KG1 (cell line): ENCODE data around the gene BARX1.
"Not testable (repeated sequence)": the region's sequence is repeated elsewhere in the genome, so short reads cannot be mapped to it uniquely, and the experiment has no call there.

Experiments used
- DNase-seq: peaks from one replicate; lab custom pipeline; 2025; lab: John Stamatoyannopoulos, UW

BARX1 gene

GRCh38 chr9:93965830-93966577 is 10.8 kb upstream of the BARX1 start:
- no peak for DNase-seq

- DNase-seq: no peak
These were observed 9.5 kb upstream of the BARX1 start for GRCh38 chr9:93964685-93965084.

GRCh38 chr9:93963969-93964368 is 8.8 kb upstream of the BARX1 start:
- no peak for DNase-seq

- not testable (repeated sequence) for DNase-seq
These were observed 8.3 kb upstream of the BARX1 start for GRCh38 chr9:93963489-93963888.

- peak; percentile 71 for DNase-seq
These were observed 7.6 kb upstream of the BARX1 start for GRCh38 chr9:93962561-93963440.

- DNase-seq: no peak
These were observed 6.9 kb upstream of the BARX1 start for GRCh38 chr9:93962017-93962416.

GRCh38 chr9:93960971-93961841 is 6.1 kb upstream of the BARX1 start:
- no peak for DNase-seq

GRCh38 chr9:93960221-93960970 is 5.2 kb upstream of the BARX1 start:
- no peak for DNase-seq

- no peak for DNase-seq
These were observed 4.6 kb upstream of the BARX1 start for GRCh38 chr9:93959739-93960154.

- DNase-seq: no peak
These were observed 3.9 kb upstream of the BARX1 start for GRCh38 chr9:93958819-93959682.

- DNase-seq: no peak
These were observed 3.1 kb upstream of the BARX1 start for GRCh38 chr9:93958121-93958818.

- no peak for DNase-seq
These were observed 1.0 kb upstream of the BARX1 start for GRCh38 chr9:93955981-93956784.

- DNase-seq: no peak
These were observed 607 bp downstream of the BARX1 start for GRCh38 chr9:93954434-93955061.

GRCh38 chr9:93953496-93954433 is 1.4 kb downstream of the BARX1 start:
- DNase-seq: no peak

GRCh38 chr9:93952784-93953495 is 2.2 kb downstream of the BARX1 start:
- DNase-seq: no peak

GRCh38 chr9:93952119-93952783 is 2.9 kb downstream of the BARX1 start:
- no peak for DNase-seq
